ENCODE data around the gene ROCK2.

The ROCK2 gene

DNA sequence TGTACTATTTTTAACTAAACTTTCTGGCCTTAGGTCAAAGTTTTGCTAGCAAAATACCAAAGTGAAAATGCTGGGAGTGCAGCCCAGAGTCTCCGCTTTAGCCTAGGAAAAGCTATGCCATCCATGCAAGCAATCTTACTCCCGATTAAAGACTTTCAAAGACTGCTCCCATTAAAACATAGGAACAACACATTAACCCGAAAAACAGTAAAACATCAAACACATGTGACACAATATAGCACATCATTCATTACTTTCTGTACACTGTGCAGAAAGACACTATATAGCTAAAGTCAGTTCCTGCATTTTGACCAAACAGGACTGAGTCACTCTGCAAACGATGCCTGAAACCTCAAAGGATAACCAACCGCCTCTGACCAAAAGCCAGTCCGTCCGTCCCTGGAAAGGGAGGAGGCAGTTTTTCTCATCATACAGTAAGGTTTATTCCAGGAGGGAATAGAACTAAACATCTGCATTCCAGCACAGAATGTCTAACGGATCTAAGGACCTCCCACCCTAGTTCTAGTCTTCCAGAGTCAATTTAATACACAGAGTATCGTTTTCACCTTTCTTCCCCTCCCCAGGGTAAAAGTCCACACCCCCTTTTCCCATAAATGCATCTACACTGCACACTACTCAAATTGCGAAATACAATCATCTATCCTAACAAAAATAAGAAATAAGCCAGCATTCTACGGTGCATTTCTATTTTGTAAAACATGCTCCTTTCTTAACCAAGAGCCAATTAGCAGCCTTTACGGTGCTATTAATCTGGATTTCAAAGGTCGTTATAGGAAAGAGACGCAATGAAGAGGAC, 1.7 kb downstream of the ROCK2 start:
- peak overlapping the region; percentile 85 for H3K4me3 ChIP-seq (ENCODE audit: low read length)
- TF ChIP-seq CTCF (conservative IDR thresholded peaks at IDR 0.05; ENCODE audit: low read depth, low read length), result no peak
- DNase-seq (ENCODE audit: low read depth), result no peak

DNA sequence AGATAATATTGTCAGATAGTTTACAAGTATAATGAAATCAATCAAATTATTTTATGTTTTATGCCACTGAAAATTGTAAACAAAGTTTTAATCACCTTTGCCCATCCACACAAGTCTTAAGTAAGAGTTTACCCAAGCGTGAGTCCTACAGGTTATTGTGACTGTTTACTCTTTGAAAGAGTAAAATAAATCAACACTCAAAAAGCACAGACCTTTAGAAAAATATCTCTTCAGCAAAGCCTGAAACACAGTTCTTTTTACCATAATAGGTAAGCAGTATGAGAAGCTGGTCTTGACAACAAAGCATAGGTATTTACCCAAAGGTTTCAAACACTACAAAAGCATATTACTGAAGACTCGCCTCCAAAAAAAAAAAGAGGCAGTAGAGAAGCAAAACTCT, 3.7 kb downstream of the ROCK2 start:
- H3K4me3 ChIP-seq (ENCODE audit: low read length), result no peak overlapping the region
- no peak for TF ChIP-seq CTCF (conservative IDR thresholded peaks at IDR 0.05; ENCODE audit: low read depth, low read length)
- no peak for DNase-seq (ENCODE audit: low read depth)

GRCh38 chr2:11339508-11340083, 4.8 kb downstream of the ROCK2 start:
- no peak for TF ChIP-seq CTCF (conservative IDR thresholded peaks at IDR 0.05; ENCODE audit: low read depth, low read length)
- DNase-seq (ENCODE audit: low read depth), result no peak
- H3K4me3 ChIP-seq (ENCODE audit: low read length), result no peak overlapping the region

GRCh38 chr2:11338580-11338979, 5.9 kb downstream of the ROCK2 start:
- DNase-seq (ENCODE audit: low read depth), result no peak
- no peak overlapping the region for H3K4me3 ChIP-seq (ENCODE audit: low read length)
- TF ChIP-seq CTCF (conservative IDR thresholded peaks at IDR 0.05; ENCODE audit: low read depth, low read length), result no peak

DNA sequence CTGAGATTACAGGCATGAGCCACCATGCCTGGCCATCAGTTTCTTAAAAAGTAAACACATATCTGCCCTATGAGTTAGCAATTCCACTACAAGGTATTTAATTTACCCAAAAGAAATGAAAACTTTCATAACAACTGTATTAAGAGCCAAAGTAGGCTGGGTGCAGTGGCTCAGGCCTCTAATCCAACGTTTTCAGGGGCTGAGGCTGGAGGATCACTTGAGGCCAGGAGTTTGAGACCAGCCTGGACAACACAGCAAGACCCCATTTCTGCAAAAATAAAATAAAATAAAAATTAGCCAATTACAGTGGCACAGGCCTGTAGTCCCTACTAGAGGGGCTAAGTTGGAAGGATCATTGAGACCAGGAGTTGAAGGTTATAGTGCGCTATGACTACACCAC, 6.5 kb downstream of the ROCK2 start:
- no peak for TF ChIP-seq CTCF (conservative IDR thresholded peaks at IDR 0.05; ENCODE audit: low read depth, low read length)
- H3K4me3 ChIP-seq (ENCODE audit: low read length), result no peak overlapping the region
- DNase-seq (ENCODE audit: low read depth), result no peak

- no peak for DNase-seq (ENCODE audit: low read depth)
- no peak overlapping the region for H3K4me3 ChIP-seq (ENCODE audit: low read length)
- no peak for TF ChIP-seq CTCF (conservative IDR thresholded peaks at IDR 0.05; ENCODE audit: low read depth, low read length)
Measured at GRCh38 chr2:11336189-11336588, 8.2 kb downstream of the ROCK2 start.
